H1 (cell line): ENCODE measurements around the gene CNIH4. TPM values are rescaled to one million over a fixed set of nuclear protein-coding genes. Genes with fewer than 3 reads are reported as not detected.

Source experiments
- CTCF ChIA-PET: fragments of 300-600 bp; sonication (Branson Sonifier 250); formaldehyde crosslinking; loops from one replicate; lab custom pipeline; 2021; ENCODE audit not compliant: partially characterized antibody; lab: Charles Lee
- POLR2A ChIA-PET: fragments of 300-600 bp; sonication (Branson Sonifier 250); formaldehyde crosslinking; loops from one replicate; lab custom pipeline; 2021; ENCODE audit warnings: inconsistent platforms; ENCODE audit not compliant: partially characterized antibody; lab: Charles Lee
- DNase-seq, 2 experiments: peaks; one replicate each; pipeline versions ENCODE4 v3.0.0 to v3.0.0-alpha.2; 2010 to 2022; ENCODE audit warnings: low spot score in 2 of 2, low read depth in 1 of 2, mixed read lengths in 1 of 2
- FAIRE-seq: peaks from 2 replicates; lab custom pipeline; 2011; peaks lifted over from hg19 to GRCh38; lab: Jason Lieb, UNC
- H2AFZ ChIP-seq: 2 replicates; pipeline ENCODE4 v1.8.1; 2012; ENCODE audit warnings: low read length, inconsistent platforms
- H2AK5ac ChIP-seq: 2 replicates; pipeline ENCODE4 v1.6.1; 2013; ENCODE audit warnings: low read depth, low read length
- H2BK120ac ChIP-seq: replicated peaks from 2 replicates; pipeline ENCODE3; 2013; ENCODE audit warnings: low read depth, low read length, inconsistent platforms
- H2BK12ac ChIP-seq: 2 replicates; pipeline ENCODE4 v1.6.1; 2013; ENCODE audit warnings: low read depth, low read length
- H2BK15ac ChIP-seq: 2 replicates; pipeline ENCODE4 v1.6.1; 2013; ENCODE audit warnings: low read length
- H2BK20ac ChIP-seq: 2 replicates; pipeline ENCODE4 v1.6.1; 2013; ENCODE audit warnings: low read length
- H2BK5ac ChIP-seq: 2 replicates; pipeline ENCODE4 v1.6.1; 2013; ENCODE audit warnings: low read depth, low read length
- H3K14ac ChIP-seq: 2 replicates; pipeline ENCODE4 v1.6.1; 2013; ENCODE audit warnings: inconsistent platforms; ENCODE audit not compliant: insufficient read length
- H3K18ac ChIP-seq: 2 replicates; pipeline ENCODE4 v1.6.1; 2013; ENCODE audit warnings: low read length; ENCODE audit errors: extremely low read depth
- H3K23ac ChIP-seq: 2 replicates; pipeline ENCODE4 v1.6.1; 2013; ENCODE audit warnings: inconsistent platforms; ENCODE audit not compliant: insufficient read length
- H3K23me2 ChIP-seq: 2 replicates; pipeline ENCODE4 v1.6.1; 2013; ENCODE audit warnings: low read depth, low read length
- H3K27ac ChIP-seq: 2 replicates; pipeline ENCODE4 v1.6.1; 2011; ENCODE audit warnings: low read depth, low read length, inconsistent platforms
- H3K27me3 ChIP-seq, 4 experiments: replicated peaks in 1 of 4; 1 replicate in 1 of 4; 2 replicates in 3 of 4; pipeline versions ENCODE4 v1.6.1 to v1.8.1; 2011 to 2013; ENCODE audit warnings: low read length in 3 of 4, mild to moderate bottlenecking in 3 of 4, inconsistent platforms in 2 of 4, mixed read lengths in 2 of 4, moderate library complexity in 1 of 4; ENCODE audit not compliant: control insufficient read depth in 3 of 4, insufficient read depth in 3 of 4; ENCODE audit errors: extremely low read depth in 1 of 4
- H3K36me3 ChIP-seq, 4 experiments: 2 replicates each; pipeline versions ENCODE4 v1.6.1 to v1.8.1; 2011 to 2013; ENCODE audit warnings: mild to moderate bottlenecking in 4 of 4, low read length in 3 of 4, moderate library complexity in 2 of 4, control low read depth in 1 of 4, inconsistent platforms in 1 of 4; ENCODE audit not compliant: insufficient read depth in 4 of 4, control insufficient read depth in 2 of 4
- H3K4ac ChIP-seq: replicated peaks from 2 replicates; pipeline ENCODE3; 2013; ENCODE audit warnings: low read length, low read depth, mixed read lengths, inconsistent platforms; ENCODE audit not compliant: insufficient read length
- H3K4me1 ChIP-seq, 4 experiments: replicated peaks in 1 of 4; 1 replicate in 1 of 4; 2 replicates in 3 of 4; pipeline versions ENCODE4 v1.6.1 to v1.8.1; 2011 to 2013; ENCODE audit warnings: low read length in 3 of 4, inconsistent platforms in 2 of 4, mixed read lengths in 1 of 4; ENCODE audit not compliant: insufficient read depth in 4 of 4, control insufficient read depth in 3 of 4
- H3K4me2 ChIP-seq, 2 experiments: 2 replicates each; pipeline versions ENCODE4 v1.6.1 to v1.8.1; 2011 to 2013; ENCODE audit warnings: low read depth in 2 of 2, low read length in 2 of 2, control low read depth in 1 of 2, inconsistent platforms in 1 of 2, mild to moderate bottlenecking in 1 of 2; ENCODE audit not compliant: insufficient read depth in 1 of 2
- H3K4me3 ChIP-seq, 4 experiments: fragments of 200-600, 300-600 bp in 1 of 4; sonication (generic), shearing (Covaris generic), sonication (Bioruptor Twin) in 1 of 4; 2 replicates each; pipeline versions ENCODE4 v1.5.1 to v1.8.1; 2011 to 2016; ENCODE audit warnings: low read length in 4 of 4, low read depth in 3 of 4, control low read depth in 2 of 4, inconsistent platforms in 2 of 4, mild to moderate bottlenecking in 2 of 4, mixed read lengths in 1 of 4, moderate library complexity in 1 of 4; ENCODE audit not compliant: insufficient read depth in 2 of 4; ENCODE audit errors: extremely low read depth in 1 of 4
- H3K56ac ChIP-seq: replicated peaks from 2 replicates; pipeline ENCODE3; 2013; ENCODE audit warnings: low read depth, mild to moderate bottlenecking, mixed read lengths, low read length, inconsistent platforms; ENCODE audit not compliant: insufficient read length
- H3K79me1 ChIP-seq: 2 replicates; pipeline ENCODE4 v1.6.1; 2013; ENCODE audit warnings: low read depth, low read length, control low read depth
- H3K79me2 ChIP-seq, 2 experiments: 2 replicates each; pipeline versions ENCODE4 v1.6.1 to v1.8.1; 2012 to 2013; ENCODE audit warnings: low read length in 2 of 2, mild to moderate bottlenecking in 2 of 2, inconsistent platforms in 1 of 2; ENCODE audit not compliant: insufficient read depth in 2 of 2, control insufficient read depth in 1 of 2
- H3K9ac ChIP-seq, 4 experiments: replicated peaks in 1 of 4; 1 replicate in 1 of 4; 2 replicates in 3 of 4; pipeline versions ENCODE4 v1.6.1 to v1.8.1; 2011 to 2013; ENCODE audit warnings: low read depth in 3 of 4, low read length in 3 of 4, control low read depth in 2 of 4, mild to moderate bottlenecking in 2 of 4, moderate library complexity in 2 of 4, inconsistent platforms in 1 of 4; ENCODE audit errors: extremely low read depth in 1 of 4
- H3K9me3 ChIP-seq, 2 experiments: 2 replicates each; pipeline versions ENCODE4 v1.6.1 to v1.8.1; 2012 to 2013; ENCODE audit warnings: mild to moderate bottlenecking in 2 of 2, moderate library complexity in 2 of 2, control low read depth in 1 of 2, inconsistent platforms in 1 of 2, low read depth in 1 of 2, low read length in 1 of 2, mixed read lengths in 1 of 2; ENCODE audit not compliant: insufficient read depth in 2 of 2
- H4K20me1 ChIP-seq, 2 experiments: replicated peaks in 1 of 2; 2 replicates each; pipeline versions ENCODE3 to v1.8.1; 2011 to 2013; ENCODE audit warnings: inconsistent platforms in 2 of 2, low read length in 2 of 2, mild to moderate bottlenecking in 1 of 2; ENCODE audit not compliant: insufficient read depth in 2 of 2, control insufficient read depth in 1 of 2
- H4K5ac ChIP-seq: 2 replicates; pipeline ENCODE4 v1.6.1; 2013; ENCODE audit warnings: low read length, low read depth, mixed read lengths, inconsistent platforms; ENCODE audit not compliant: insufficient read length
- H4K8ac ChIP-seq: 2 replicates; pipeline ENCODE4 v1.8.0; 2013; ENCODE audit warnings: mild to moderate bottlenecking, moderate library complexity, low read length, inconsistent platforms; ENCODE audit not compliant: insufficient read depth; ENCODE audit errors: extremely low read depth
- H4K91ac ChIP-seq: replicated peaks from 2 replicates; pipeline ENCODE3; 2013; ENCODE audit warnings: low read length, mixed read lengths, inconsistent platforms; ENCODE audit not compliant: insufficient read length
- BCL11A ChIP-seq, 2 experiments: IDR thresholded peaks; one replicate each; pipeline ENCODE4 v1.6.1; 2011; ENCODE audit warnings: low read depth in 2 of 2, low read length in 2 of 2, mild to moderate bottlenecking in 2 of 2
- CEBPB ChIP-seq: IDR thresholded peaks from 2 replicates; pipeline ENCODE4 v1.6.1; 2012; ENCODE audit warnings: low read depth, low read length
- FOSL1 ChIP-seq: IDR thresholded peaks from 2 replicates; pipeline ENCODE4 v1.6.1; 2011; ENCODE audit warnings: mild to moderate bottlenecking, low read depth, low read length, moderate library complexity; ENCODE audit not compliant: insufficient read depth
- GTF2F1 ChIP-seq: IDR thresholded peaks from 2 replicates; pipeline ENCODE4 v1.6.1; 2012; ENCODE audit warnings: low read depth, low read length, improper control_type of control experiment, borderline replicate concordance
- MAFK ChIP-seq: IDR thresholded peaks from 2 replicates; pipeline ENCODE4 v1.6.1; 2012; ENCODE audit warnings: low read depth, mild to moderate bottlenecking, improper control_type of control experiment, low read length
- PHF8 ChIP-seq: fragments of 200-600 bp; sonication (generic); conservative IDR thresholded peaks from 2 replicates; pipeline ENCODE4 v1.7.1; 2012; ENCODE audit warnings: low read depth, mild to moderate bottlenecking, inconsistent platforms, low read length, moderate library complexity
- RAD21 ChIP-seq, 2 experiments: IDR thresholded peaks in 1 of 2; conservative IDR thresholded peaks in 1 of 2; 2 replicates each; pipeline ENCODE4 v1.6.1; 2011; ENCODE audit warnings: low read depth in 2 of 2, low read length in 2 of 2, improper control_type of control experiment in 1 of 2, inconsistent platforms in 1 of 2, mild to moderate bottlenecking in 1 of 2, moderate library complexity in 1 of 2
- RXRA ChIP-seq: IDR thresholded peaks from 2 replicates; pipeline ENCODE4 v1.6.1; 2011; ENCODE audit warnings: low read depth, mild to moderate bottlenecking, low read length, moderate library complexity; ENCODE audit not compliant: insufficient read depth
- SP1 ChIP-seq: IDR thresholded peaks from 2 replicates; pipeline ENCODE4 v1.6.1; 2011; ENCODE audit warnings: low read depth, low read length
- TCF12 ChIP-seq: IDR thresholded peaks from 2 replicates; pipeline ENCODE4 v1.6.1; 2011; ENCODE audit warnings: low read depth, mild to moderate bottlenecking, low read length
- USF2 ChIP-seq: IDR thresholded peaks from 2 replicates; pipeline ENCODE4 v1.6.1; 2011; ENCODE audit warnings: low read length, improper control_type of control experiment
- WGBS, 2 experiments: shearing (Covaris generic) in 1 of 2; methylation state at CpG; one replicate each; pipeline versions ENCODE4 v1.1.6 to v1.1.7; 2013 to 2015; ENCODE audit warnings: low lambda C conversion rate in 2 of 2, mixed read lengths in 2 of 2, inconsistent platforms in 1 of 2, low coverage in 1 of 2, missing lambda C conversion rate in 1 of 2; ENCODE audit not compliant: insufficient replicate concordance in 2 of 2, insufficient coverage in 1 of 2, insufficient read length in 1 of 2; ENCODE audit errors: extremely low coverage in 1 of 2, missing lambda C conversion rate in 1 of 2; 5-methylcytosine and 5-hydroxymethylcytosine counted together
- polyA plus RNA-seq, 7 experiments: library from polyadenylated mRNA; depleted of rRNA in 3 of 7; stranded (reverse) in 5 of 7; unstranded in 2 of 7; fragments of >200 nt in 5 of 7; fragments of 200-250 nt in 2 of 7; gene quantifications; 1 replicate in 5 of 7; 2 replicates in 1 of 7; 4 replicates in 1 of 7; pipeline versions ENCODE4 v1.2.1 to v1.2.3, GENCODE V29; 2011 to 2013; ENCODE audit warnings: missing spikeins in 2 of 7, mixed read lengths in 2 of 7
- total RNA-seq: library from RNA; stranded (reverse); fragmentation: NEBNext Ultra II Directional; extraction: Animal tissue kit (Norgen Biotek cat#: 25700); gene quantifications from 2 replicates; pipeline ENCODE4 v1.2.1, GENCODE V29; 2021

The CNIH4 gene
- total and polyA plus RNA-seq, 2 of the 8 experiments (the other 6 are each of a cell fraction or from before 2014, with no cell fraction given) = 76.2 to 151 TPM

GRCh38 chr1:224312025-224312424, 44.7 kb upstream of the CNIH4 start:
- no peak overlapping the region for H2BK12ac ChIP-seq
- WGBS, 2 experiments = 90% methylated on average over 2 of the region's 2 CpGs; no CpG with 5 or more reads in 1 of the 2 experiments
- no peaks in the 10 kb centered on the region for H3K79me1 ChIP-seq
- POLR2A ChIA-PET = no interaction called here
- no peak overlapping the region for H3K4me3 ChIP-seq
- H4K8ac ChIP-seq = no peak overlapping the region
- DNase-seq (no peak), FAIRE-seq (no peak)
- H2BK20ac ChIP-seq = no peak overlapping the region
- no peak overlapping the region for H3K14ac ChIP-seq
- no peak overlapping the region for H3K9ac ChIP-seq
- H2AFZ ChIP-seq = no peak overlapping the region
- H2BK5ac ChIP-seq = no peak overlapping the region
- no peak overlapping the region for H3K27ac ChIP-seq
- no peak overlapping the region for H3K4me2 ChIP-seq
- H3K23me2 ChIP-seq = no peaks in the 10 kb centered on the region; the same call in 1 of the 2 replicates
- no peak overlapping the region for H3K18ac ChIP-seq
- no peak overlapping the region for H2AK5ac ChIP-seq
- H2BK15ac ChIP-seq = no peak overlapping the region
- no peak overlapping the region for H3K56ac ChIP-seq
- no peaks in the 10 kb centered on the region for H3K9me3 ChIP-seq
- H4K20me1 ChIP-seq = peaks cover 0 to 1% of the 10 kb centered on the region in 2 experiments
- no peak overlapping the region for H2BK120ac ChIP-seq
- H4K5ac ChIP-seq = no peak overlapping the region
- H3K79me2 ChIP-seq = no peaks in the 10 kb centered on the region
- no peaks in the 10 kb centered on the region for H3K27me3 ChIP-seq
- TF ChIP-seq FOSL1 (no peak), PHF8 (no peak), SP1 (no peak), BCL11A (IDR thresholded peaks at IDR 0.05; ENCODE audit: low read depth in 2 of 2, low read length in 2 of 2) (no peak), CEBPB (no peak), RAD21 (IDR thresholded peaks at IDR 0.05 in 1 of 2, conservative IDR thresholded peaks at IDR 0.05 in 1 of 2; ENCODE audit: low read depth in 2 of 2, low read length in 2 of 2) (no peak), GTF2F1 (no peak), USF2 (no peak), MAFK (no peak), RXRA (no peak), TCF12 (no peak)
- CTCF ChIA-PET = interaction anchor here (0.6 to 0.7 kb wide), 3 partner anchors 13 to 108 kb away, joined by 3 to 5 read pairs (median 4); no protein-coding TSS in a partner anchor
- no peak overlapping the region for H3K4ac ChIP-seq
- H3K36me3 ChIP-seq = peaks cover 2 to 54% (median 16%) of the 10 kb centered on the region in 4 experiments; a peak in 7 of 8 replicates
- no peak overlapping the region for H3K23ac ChIP-seq
- no peak overlapping the region for H4K91ac ChIP-seq
- H3K4me1 ChIP-seq = no peaks in the 10 kb centered on the region
